Chondrocyte (in vitro differentiated cells): Measurements from ENCODE around the gene CDHR3. TPM values are rescaled to one million over a fixed set of nuclear protein-coding genes. Genes with fewer than 3 reads are reported as not detected.
A peak's percentile ranks its signal among the peaks of the same experiment; 100 is the strongest.
"Not testable (repeated sequence)": the region's sequence is repeated elsewhere in the genome, so short reads cannot be mapped to it uniquely, and the experiment has no call there.

Experiments used
- DNase-seq: peaks from one replicate; pipeline ENCODE4 v3.0.0; 2021; ENCODE audit warnings: mixed read lengths, low spot score
- H3K27ac Mint-ChIP-seq: one replicate; pipeline ENCODE4 v1.8.0; 2021; ENCODE audit warnings: mild to moderate bottlenecking, moderate library complexity, mixed read lengths; ENCODE audit not compliant: unreplicated experiment
- H3K27me3 Mint-ChIP-seq: 2 replicates; pipeline ENCODE4 v1.8.0; 2021; ENCODE audit warnings: low read depth, mixed read lengths
- H3K36me3 Mint-ChIP-seq: 2 replicates; pipeline ENCODE4 v1.8.0; 2021; ENCODE audit warnings: low read depth, mixed read lengths
- H3K4me1 Mint-ChIP-seq: 2 replicates; pipeline ENCODE4 v1.8.0; 2021; ENCODE audit warnings: low read depth, mild to moderate bottlenecking, mixed read lengths
- H3K4me3 Mint-ChIP-seq: one replicate; pipeline ENCODE4 v1.8.0; 2021; ENCODE audit warnings: mild to moderate bottlenecking, moderate library complexity, mixed read lengths; ENCODE audit not compliant: unreplicated experiment
- H3K9me3 Mint-ChIP-seq: 2 replicates; pipeline ENCODE4 v1.8.0; 2021; ENCODE audit warnings: low read depth, mixed read lengths
- total RNA-seq: library from RNA; stranded (reverse); gene quantifications from 3 replicates; pipeline ENCODE4 v1.2.1, GENCODE V29; 2021
- TF ChIP-seq, protein P1 (sequence below): fragments of 200-600 bp; sonication (generic); IDR thresholded peaks from 2 replicates; pipeline ENCODE4 v1.5.0; 2021; ENCODE audit warnings: antibody characterized with exemption, mild to moderate bottlenecking, moderate library complexity

The CDHR3 gene
- total RNA-seq, 1 donor from 2014 or later: 1.0 TPM

DNA sequence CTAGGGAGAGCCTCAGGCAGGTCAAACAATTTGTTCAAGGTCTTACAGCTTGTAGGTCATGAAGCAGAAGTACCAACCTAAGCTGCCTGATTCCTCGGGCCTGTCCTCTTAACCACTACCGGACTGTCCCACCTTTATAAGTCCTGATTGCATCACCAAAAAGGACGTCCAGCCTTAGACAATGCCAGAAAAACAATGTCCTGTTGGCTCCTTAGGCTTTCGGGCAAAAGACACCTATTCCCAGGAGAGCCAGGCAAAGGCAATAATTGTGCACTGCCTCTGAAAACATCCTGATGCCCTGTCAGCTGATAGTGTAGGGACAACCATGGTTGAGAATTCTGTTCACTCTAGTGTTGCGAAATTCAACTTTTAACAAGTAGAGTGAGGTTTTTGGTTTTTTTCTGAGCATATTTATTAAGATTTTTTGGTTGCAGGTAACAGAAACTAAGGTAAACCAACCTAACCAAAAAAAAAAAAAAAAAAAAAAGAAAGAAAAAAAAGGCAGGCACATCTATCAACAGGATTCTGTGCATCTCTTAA, 40.5 kb downstream of the CDHR3 start:
- H3K36me3 Mint-ChIP-seq: peaks cover 6% of the 10 kb centered on the region
- DNase-seq: no peak
- no peak overlapping the region for H3K27ac Mint-ChIP-seq
- peaks cover 4% of the 10 kb centered on the region for H3K4me1 Mint-ChIP-seq
- no peak overlapping the region for H3K4me3 Mint-ChIP-seq
- H3K27me3 Mint-ChIP-seq: peaks cover 22% of the 10 kb centered on the region
- TF ChIP-seq, protein P1, sequence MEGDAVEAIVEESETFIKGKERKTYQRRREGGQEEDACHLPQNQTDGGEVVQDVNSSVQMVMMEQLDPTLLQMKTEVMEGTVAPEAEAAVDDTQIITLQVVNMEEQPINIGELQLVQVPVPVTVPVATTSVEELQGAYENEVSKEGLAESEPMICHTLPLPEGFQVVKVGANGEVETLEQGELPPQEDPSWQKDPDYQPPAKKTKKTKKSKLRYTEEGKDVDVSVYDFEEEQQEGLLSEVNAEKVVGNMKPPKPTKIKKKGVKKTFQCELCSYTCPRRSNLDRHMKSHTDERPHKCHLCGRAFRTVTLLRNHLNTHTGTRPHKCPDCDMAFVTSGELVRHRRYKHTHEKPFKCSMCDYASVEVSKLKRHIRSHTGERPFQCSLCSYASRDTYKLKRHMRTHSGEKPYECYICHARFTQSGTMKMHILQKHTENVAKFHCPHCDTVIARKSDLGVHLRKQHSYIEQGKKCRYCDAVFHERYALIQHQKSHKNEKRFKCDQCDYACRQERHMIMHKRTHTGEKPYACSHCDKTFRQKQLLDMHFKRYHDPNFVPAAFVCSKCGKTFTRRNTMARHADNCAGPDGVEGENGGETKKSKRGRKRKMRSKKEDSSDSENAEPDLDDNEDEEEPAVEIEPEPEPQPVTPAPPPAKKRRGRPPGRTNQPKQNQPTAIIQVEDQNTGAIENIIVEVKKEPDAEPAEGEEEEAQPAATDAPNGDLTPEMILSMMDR: no peak
- H3K9me3 Mint-ChIP-seq: peaks cover 14% of the 10 kb centered on the region

DNA sequence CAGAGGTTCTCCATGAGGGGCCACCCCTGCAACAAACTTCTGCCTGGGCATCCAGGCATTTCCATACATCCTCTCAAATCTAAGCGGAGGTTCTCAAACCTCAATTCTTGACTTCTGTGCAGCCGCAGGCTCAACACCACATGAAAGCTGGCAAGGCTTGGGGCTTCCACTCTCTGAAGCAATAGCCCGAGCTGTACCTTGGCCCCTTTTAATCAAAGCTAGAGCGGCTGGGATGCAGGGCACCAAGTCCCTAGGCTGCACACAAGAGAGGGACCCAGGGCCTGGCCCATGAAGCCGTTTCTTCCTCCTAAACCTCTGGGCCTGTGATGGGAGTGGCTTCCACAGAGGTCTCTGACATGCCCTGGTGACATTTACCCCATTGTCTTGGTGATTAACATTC, 43.8 kb downstream of the CDHR3 start:
- TF ChIP-seq, protein P1: no peak
- H3K4me1 Mint-ChIP-seq: peaks cover 28% of the 10 kb centered on the region
- H3K36me3 Mint-ChIP-seq: peaks cover 6% of the 10 kb centered on the region
- H3K27ac Mint-ChIP-seq: no peak overlapping the region
- DNase-seq: no peak
- H3K27me3 Mint-ChIP-seq: peaks cover 12% of the 10 kb centered on the region
- H3K4me3 Mint-ChIP-seq: no peak overlapping the region
- H3K9me3 Mint-ChIP-seq: peaks cover 14% of the 10 kb centered on the region

DNA sequence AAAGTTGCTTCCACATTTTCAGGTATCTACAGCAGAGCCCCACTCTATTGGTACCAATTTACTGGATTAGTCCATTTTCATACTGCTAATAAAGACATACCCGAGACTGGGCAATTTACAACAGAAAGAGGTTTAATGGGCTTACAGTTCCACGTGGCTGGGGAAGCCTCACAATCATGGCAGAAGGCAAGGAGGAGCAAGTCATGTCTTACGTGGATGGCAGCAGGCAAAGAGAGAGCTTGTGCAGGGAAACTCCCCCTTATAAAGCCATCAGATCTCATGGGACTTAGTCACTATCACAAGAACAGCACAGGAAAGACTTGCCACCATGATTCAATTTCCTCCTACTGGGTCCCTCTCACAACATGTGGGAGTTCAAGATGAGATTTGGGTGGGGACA, 44.7 kb downstream of the CDHR3 start:
- not testable (repeated sequence) for DNase-seq, H3K4me3 Mint-ChIP-seq, H3K36me3 Mint-ChIP-seq, H3K27ac Mint-ChIP-seq
- Mint-ChIP-seq H3K27me3 (peaks cover 12% of the 10 kb centered on the region), H3K9me3 (peaks cover 14% of the 10 kb centered on the region), H3K4me1 (peaks cover 37% of the 10 kb centered on the region)

DNA sequence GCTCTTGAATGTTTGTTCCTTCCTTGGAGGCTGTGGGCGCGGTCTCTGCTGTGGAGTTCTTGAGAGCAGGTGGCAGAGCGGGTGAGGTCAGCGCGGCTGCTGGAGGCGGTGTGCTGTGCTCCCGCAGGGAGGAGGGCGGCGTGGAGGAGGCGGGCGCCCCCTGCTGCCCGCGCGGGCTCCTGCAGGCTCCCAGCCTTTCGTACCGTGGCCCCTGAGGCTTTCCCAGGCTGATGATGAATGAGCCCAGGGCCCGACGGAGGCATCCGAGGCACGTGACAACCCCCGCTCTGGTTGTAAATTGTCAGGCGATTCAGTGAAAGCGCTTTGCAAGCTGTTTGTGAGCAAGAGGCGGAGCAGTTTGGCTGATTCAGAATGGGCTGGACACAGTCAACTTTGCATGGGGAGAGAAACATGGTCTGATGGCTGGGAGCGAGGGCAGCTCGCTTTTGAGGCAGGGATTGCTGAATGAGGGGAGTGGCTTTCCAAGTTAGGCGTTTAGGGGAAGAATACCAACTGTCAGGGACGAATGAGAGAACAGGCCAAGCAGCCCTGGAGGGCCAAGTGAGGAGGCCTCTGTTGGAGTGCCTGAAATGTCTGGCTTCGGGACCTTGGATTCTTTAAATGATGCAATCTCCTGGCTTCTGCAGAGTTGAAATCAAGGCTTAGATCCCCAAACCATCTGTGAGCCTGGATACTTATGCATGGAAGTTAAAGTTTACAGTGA, 46.6 kb downstream of the CDHR3 start:
- peaks cover 11% of the 10 kb centered on the region for H3K27me3 Mint-ChIP-seq

DNA sequence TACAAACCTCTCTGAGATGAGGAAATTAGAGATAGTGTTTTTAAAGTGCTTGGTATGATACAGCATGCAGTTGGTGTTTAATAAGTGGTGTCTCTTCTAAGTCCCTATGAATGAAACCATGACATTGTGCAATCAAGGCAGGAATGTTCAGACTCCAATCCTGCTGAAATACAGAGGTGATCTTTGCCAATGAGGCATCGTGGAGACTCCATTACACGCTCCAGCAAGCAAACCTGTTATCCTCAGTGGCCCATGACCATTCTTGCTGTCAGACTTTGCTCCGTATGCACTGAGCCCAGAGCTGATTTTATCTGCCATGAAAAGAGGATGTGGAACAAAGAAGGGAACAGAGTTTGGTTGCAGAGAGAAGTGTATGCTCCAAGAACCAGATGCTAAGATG, 47.3 kb downstream of the CDHR3 start:
- H3K36me3 Mint-ChIP-seq: peaks cover 6% of the 10 kb centered on the region
- H3K4me1 Mint-ChIP-seq: peaks cover 45% of the 10 kb centered on the region
- peaks cover 9% of the 10 kb centered on the region for H3K27me3 Mint-ChIP-seq
- H3K4me3 Mint-ChIP-seq: no peak overlapping the region
- H3K27ac Mint-ChIP-seq: peak overlapping the region; percentile 84
- TF ChIP-seq, protein P1: no peak
- no peak for DNase-seq
- H3K9me3 Mint-ChIP-seq: peaks cover 14% of the 10 kb centered on the region

More for the DNA sequence above, 46.6 kb downstream of the CDHR3 start:
- Mint-ChIP-seq H3K9me3 (peaks cover 14% of the 10 kb centered on the region), H3K4me1 (peaks cover 45% of the 10 kb centered on the region), H3K4me3 (peak overlapping the region; percentile 49), H3K27ac (peak overlapping the region; percentile 89), H3K36me3 (peaks cover 6% of the 10 kb centered on the region)
- peak; percentile 89 for DNase-seq
- TF ChIP-seq, protein P1: peak; percentile 99
